ENCODE measurements around the gene RMI2.
A peak's percentile ranks its signal among the peaks of the same experiment; 100 is the strongest.

The RMI2 gene

DNA sequence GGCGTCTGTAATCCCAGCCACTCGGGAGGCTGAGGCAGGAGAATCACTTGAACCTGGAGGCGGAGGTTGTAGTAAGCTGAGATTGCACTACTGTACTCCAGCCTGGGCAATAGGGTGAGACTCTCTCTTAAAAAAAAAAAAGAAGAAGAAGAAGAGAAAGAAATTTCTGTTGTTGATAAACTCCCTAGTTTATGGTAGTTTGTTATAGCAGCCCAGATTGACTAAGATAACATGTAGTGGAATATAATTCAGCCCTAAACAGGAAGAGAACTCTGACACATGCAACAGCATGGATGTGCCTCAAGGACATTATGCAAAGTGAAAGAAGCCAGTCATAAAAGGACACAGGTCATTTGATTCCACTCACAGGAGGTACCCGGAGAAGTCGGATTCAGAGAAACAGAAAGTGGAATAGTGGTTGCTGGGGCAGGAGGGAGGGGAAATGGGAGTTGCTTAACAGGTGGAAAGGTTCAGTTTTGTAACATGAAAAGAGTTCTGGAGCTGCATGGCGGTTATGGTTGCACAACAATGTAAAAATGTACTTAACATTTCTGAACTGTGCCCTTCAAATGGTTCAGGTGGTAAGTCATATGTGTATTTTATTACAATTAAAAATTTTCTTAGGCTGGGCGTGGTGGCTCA is 38.1 kb upstream of the RMI2 start:
- no peaks in the 10 kb centered on the region for H3K27me3 Mint-ChIP-seq
- H3K9me3 Mint-ChIP-seq (ENCODE audit: low read depth), result no peaks in the 10 kb centered on the region
- H3K27ac Mint-ChIP-seq, result no peak overlapping the region
- peaks cover 30% of the 10 kb centered on the region for H3K4me1 Mint-ChIP-seq (ENCODE audit: low read depth)
- H3K36me3 Mint-ChIP-seq, result no peaks in the 10 kb centered on the region
- no peak overlapping the region for H3K4me3 Mint-ChIP-seq

DNA sequence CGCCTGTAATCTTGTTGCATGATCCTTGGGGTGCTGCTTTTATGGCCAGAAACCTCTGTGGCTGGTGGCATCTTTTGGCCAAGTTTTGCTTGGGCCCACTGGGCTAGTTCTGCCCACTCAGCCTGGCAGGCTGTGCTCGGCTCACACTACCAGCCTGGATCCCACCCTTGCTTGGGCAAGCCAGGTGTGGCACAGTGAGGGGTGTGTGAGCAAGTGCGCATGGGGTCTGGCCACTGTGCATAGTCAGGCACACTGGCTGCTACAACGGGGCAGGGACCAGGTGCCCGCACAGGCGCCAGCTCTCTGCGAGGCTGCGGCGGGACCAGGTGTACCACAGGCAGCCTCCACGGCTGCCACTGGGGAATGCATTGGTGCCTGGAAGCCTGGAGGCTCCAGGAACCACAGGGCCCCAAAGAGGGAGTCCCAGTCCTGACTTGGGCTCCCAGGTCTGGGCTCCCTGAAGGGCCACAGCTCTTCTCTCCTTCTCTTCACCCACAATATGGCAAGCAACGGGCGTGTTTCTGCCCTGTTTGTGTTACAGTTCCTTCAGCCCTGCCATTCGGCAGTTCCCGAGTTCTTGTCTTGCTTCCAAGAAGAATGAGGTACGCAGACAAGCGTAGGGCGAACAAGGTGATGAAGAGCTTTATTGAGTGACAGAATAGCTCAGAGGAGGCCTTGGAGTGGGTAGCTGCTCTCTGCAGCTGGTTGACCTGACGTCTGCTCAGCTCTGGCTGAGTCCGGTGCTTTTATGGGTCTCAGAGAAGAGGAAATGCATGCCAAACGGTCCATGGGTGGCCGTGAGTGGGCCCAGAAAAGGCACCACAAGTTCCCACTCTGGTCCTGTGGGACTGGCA is 37.4 kb upstream of the RMI2 start:
- Mint-ChIP-seq H3K9me3 (ENCODE audit: low read depth) (no peaks in the 10 kb centered on the region), H3K27me3 (no peaks in the 10 kb centered on the region), H3K27ac (no peak overlapping the region), H3K4me1 (ENCODE audit: low read depth) (peaks cover 37% of the 10 kb centered on the region), H3K4me3 (no peak overlapping the region), H3K36me3 (no peaks in the 10 kb centered on the region)

GRCh38 chr16:11308493-11309283 is 36.6 kb upstream of the RMI2 start:
- Mint-ChIP-seq H3K27ac (no peak overlapping the region), H3K4me1 (ENCODE audit: low read depth) (peaks cover 45% of the 10 kb centered on the region), H3K36me3 (no peaks in the 10 kb centered on the region), H3K9me3 (ENCODE audit: low read depth) (no peaks in the 10 kb centered on the region), H3K27me3 (no peaks in the 10 kb centered on the region), H3K4me3 (no peak overlapping the region)

- Mint-ChIP-seq H3K27ac (no peak overlapping the region), H3K9me3 (ENCODE audit: low read depth) (no peaks in the 10 kb centered on the region), H3K4me1 (ENCODE audit: low read depth) (peaks cover 48% of the 10 kb centered on the region), H3K27me3 (no peaks in the 10 kb centered on the region), H3K4me3 (no peak overlapping the region), H3K36me3 (no peaks in the 10 kb centered on the region)
Measured at GRCh38 chr16:11309895-11310633, 35.2 kb upstream of the RMI2 start.

DNA sequence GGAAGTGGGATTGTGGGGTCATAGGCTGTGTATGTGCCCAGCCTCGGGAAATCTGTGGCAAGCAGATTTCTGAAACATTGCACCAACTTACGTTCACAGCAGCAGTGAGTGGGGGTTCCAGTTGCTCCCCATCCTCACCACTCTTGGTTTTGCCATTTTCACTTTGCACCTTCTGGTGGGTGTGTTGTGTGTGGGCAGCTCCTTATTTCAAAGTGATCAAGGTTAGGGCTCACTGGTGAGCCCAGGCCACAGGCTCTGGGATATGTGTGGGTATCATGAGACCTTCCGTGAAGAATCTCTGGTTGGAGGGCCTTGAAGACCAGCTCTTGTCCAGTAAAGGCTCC is 34.7 kb upstream of the RMI2 start:
- Mint-ChIP-seq H3K4me3 (no peak overlapping the region), H3K36me3 (no peaks in the 10 kb centered on the region), H3K9me3 (ENCODE audit: low read depth) (no peaks in the 10 kb centered on the region), H3K4me1 (ENCODE audit: low read depth) (peaks cover 48% of the 10 kb centered on the region), H3K27me3 (no peaks in the 10 kb centered on the region), H3K27ac (peak overlapping the region; percentile 76)

GRCh38 chr16:11310997-11311561 is 34.2 kb upstream of the RMI2 start:
- Mint-ChIP-seq H3K4me3 (peak overlapping the region; percentile 69), H3K36me3 (no peaks in the 10 kb centered on the region), H3K27ac (peak overlapping the region; percentile 76), H3K4me1 (ENCODE audit: low read depth) (peaks cover 48% of the 10 kb centered on the region), H3K9me3 (ENCODE audit: low read depth) (no peaks in the 10 kb centered on the region), H3K27me3 (no peaks in the 10 kb centered on the region)

DNA sequence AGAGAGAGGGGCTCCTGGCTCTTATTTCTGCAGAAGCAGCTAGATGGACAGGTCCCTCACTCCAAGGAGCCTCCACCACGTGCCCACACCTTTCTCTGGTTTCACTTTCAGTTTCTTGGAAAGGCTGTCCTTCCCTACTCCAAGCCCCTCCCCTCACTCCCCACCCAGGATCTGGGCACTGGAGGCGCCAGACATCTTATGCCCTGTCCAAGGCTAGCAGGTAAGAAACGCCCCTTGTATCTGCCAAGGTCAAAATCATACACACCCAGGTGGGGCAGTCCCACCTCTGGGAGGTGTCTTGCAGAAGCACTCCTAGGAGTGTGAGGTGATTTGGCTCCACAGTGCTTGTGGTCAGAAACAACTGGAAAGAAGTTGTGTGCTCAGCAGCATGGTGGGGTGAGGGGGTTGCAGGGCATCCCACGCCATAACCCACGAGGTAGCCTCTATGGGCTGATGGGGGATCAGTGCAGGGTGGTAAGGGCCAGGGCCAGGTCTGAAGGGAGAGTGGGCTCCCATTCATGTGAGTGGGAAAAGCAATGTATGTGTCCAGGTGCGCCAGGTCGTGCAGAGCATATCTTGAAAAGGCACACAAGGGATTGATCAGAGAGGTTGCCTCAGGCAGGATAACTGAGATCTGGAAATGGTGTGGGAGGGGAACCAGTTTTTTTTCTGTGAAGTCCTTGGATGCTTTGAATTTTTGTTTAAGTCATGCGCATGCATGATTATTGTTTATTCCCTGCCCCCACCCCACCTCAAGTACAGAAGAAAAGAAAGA is 32.4 kb upstream of the RMI2 start:
- Mint-ChIP-seq H3K4me1 (ENCODE audit: low read depth) (peaks cover 45% of the 10 kb centered on the region), H3K9me3 (ENCODE audit: low read depth) (no peaks in the 10 kb centered on the region), H3K36me3 (no peaks in the 10 kb centered on the region), H3K27ac (peak overlapping the region; percentile 50), H3K27me3 (no peaks in the 10 kb centered on the region), H3K4me3 (no peak overlapping the region)

- H3K4me3 Mint-ChIP-seq, result no peak overlapping the region
- no peaks in the 10 kb centered on the region for H3K36me3 Mint-ChIP-seq
- H3K4me1 Mint-ChIP-seq (ENCODE audit: low read depth), result peaks cover 41% of the 10 kb centered on the region
- H3K27ac Mint-ChIP-seq, result no peak overlapping the region
- H3K9me3 Mint-ChIP-seq (ENCODE audit: low read depth), result no peaks in the 10 kb centered on the region
- no peaks in the 10 kb centered on the region for H3K27me3 Mint-ChIP-seq
Measured at GRCh38 chr16:11313493-11314308, 31.6 kb upstream of the RMI2 start.

DNA sequence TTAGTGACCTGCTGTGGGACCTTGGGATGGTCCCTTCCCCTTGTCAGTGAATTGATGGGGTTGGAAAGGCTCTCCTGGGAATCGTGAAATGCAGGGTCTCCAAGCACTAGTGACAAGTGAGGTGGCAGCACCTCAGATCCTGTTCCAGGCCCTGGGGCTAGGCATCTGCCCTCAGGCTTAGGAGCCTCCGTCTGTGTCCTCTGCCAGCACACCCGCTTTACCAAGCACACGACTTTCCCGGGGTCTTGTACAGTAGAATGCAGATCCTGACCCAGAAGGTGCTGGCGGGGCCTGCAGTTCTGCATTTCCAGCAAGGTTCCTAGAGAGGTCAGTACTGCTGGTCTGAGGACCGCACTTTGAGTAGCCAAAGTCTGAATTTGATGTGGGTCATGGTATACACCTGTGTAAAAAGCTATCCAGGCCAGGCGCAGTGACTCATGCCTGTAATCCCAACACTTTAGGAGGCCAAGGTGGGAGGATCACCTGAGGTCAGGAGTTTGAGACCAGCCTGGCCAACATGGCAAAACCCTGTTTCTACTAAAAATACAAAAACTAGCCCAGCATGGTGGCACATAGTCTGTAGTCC is 30.9 kb upstream of the RMI2 start:
- no peak overlapping the region for H3K4me3 Mint-ChIP-seq
- H3K36me3 Mint-ChIP-seq, result no peaks in the 10 kb centered on the region

GRCh38 chr16:11315510-11315909 is 29.7 kb upstream of the RMI2 start:
- Mint-ChIP-seq H3K27me3 (no peaks in the 10 kb centered on the region), H3K36me3 (no peaks in the 10 kb centered on the region), H3K27ac (no peak overlapping the region), H3K4me3 (no peak overlapping the region), H3K9me3 (ENCODE audit: low read depth) (no peaks in the 10 kb centered on the region), H3K4me1 (ENCODE audit: low read depth) (peaks cover 32% of the 10 kb centered on the region)

More for the DNA sequence above, 30.9 kb upstream of the RMI2 start:
- Mint-ChIP-seq H3K27me3 (no peaks in the 10 kb centered on the region), H3K9me3 (ENCODE audit: low read depth) (no peaks in the 10 kb centered on the region), H3K27ac (no peak overlapping the region), H3K4me1 (ENCODE audit: low read depth) (peaks cover 39% of the 10 kb centered on the region)

DNA sequence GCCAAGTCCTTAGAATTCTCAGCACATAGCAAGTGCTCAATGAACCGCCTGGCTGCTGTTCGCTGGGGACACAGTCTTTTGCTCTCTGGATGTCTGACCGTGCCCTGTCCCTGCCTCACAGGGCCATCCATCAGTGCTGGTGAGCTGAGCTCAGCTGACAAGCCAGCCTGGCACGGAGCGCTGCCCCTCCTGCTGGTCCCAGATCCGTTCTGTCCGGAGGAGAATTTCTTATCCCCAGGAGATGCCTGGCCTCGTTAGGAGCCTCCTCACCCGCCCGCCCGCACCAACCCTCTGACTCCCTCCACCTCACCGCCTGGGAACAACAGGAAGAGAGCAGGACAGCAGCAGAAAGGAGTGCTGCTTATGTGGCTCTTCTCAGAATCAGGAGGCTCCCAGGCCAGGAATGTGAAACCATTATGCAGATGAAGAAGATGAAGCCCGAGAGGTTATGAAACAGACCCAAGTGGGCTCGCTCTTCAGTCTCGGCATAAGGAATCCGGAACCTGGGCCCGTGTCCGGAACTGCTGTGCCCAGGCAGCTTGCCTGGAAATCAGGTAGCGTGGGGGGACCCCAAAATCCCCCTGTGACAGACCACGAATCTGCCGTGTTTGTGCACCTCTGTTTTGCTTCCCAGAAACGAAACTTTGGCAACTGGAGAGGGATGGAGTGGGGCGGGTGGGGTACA is 28.8 kb upstream of the RMI2 start:
- Mint-ChIP-seq H3K4me3 (no peak overlapping the region), H3K27me3 (no peaks in the 10 kb centered on the region), H3K4me1 (ENCODE audit: low read depth) (peaks cover 23% of the 10 kb centered on the region), H3K27ac (no peak overlapping the region), H3K36me3 (no peaks in the 10 kb centered on the region), H3K9me3 (ENCODE audit: low read depth) (no peaks in the 10 kb centered on the region)

DNA sequence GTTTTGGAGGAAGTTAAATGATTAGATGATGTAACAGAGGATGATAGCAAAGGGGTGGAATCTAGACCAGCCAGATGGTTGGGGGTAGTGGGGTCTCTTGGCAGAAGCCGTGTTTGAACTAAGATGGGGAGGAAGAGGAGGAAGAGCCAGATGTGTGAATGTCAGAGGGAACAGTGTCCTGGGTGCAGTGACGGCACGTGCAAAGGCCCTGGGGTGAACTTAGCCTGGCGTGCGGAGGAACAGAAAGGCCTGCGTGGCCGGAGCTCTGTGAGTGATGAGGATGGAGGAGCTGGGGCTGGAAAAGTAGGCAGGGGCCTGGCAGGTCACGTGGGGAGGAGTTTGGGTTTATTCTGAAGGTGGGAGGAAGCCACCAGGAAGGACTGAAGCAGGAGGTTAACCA is 26.4 kb upstream of the RMI2 start:
- Mint-ChIP-seq H3K4me3 (no peak overlapping the region), H3K9me3 (ENCODE audit: low read depth) (no peaks in the 10 kb centered on the region), H3K27me3 (no peaks in the 10 kb centered on the region), H3K4me1 (ENCODE audit: low read depth) (peaks cover 1% of the 10 kb centered on the region), H3K27ac (no peak overlapping the region), H3K36me3 (no peaks in the 10 kb centered on the region)
